ENCODE results near the gene BACH2. TPM values are rescaled to one million over a fixed set of nuclear protein-coding genes. Genes with fewer than 3 reads are reported as not detected.
A peak's percentile ranks its signal among the peaks of the same experiment; 100 is the strongest.

BACH2 gene
- polyA plus RNA-seq, 1 experiment: 2.2 TPM

DNA sequence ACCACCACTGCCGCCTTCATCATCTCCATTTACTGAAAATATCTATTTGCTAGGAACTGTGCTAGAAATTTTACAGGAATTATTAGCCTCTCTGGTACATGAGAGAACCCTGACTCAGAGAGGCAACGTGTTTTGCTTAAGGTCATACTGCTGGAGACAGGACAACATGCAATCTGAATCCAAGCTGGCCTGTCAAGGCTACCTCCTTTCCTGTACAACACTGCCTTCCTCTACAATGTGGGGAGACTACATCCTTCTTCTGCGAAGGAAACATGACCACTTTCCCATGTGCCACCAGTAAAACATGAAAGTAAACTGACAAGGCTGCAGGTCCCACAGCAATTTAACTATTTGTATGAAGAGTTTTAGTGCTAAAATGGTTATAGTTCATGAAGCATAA is 200.9 kb downstream of the BACH2 start:
- ChIA-PET POLR2A (no interaction called here), CTCF (interaction anchor here (1.2 kb wide), 1 partner anchor 384 kb away, joined by 3 read pairs; no protein-coding TSS in a partner anchor)
- no peak for TF ChIP-seq CTCF (IDR thresholded peaks at IDR 0.05; ENCODE audit: low read depth, low read length)
- Histone ChIP-seq H3K27me3 (ENCODE audit: control insufficient read depth, insufficient read depth, low read length) (no peaks in the 10 kb centered on the region), H3K4me3 (ENCODE audit: low read depth, low read length) (no peak overlapping the region), H3K9me3 (ENCODE audit: control insufficient read depth, insufficient read depth, low read length) (no peaks in the 10 kb centered on the region), H3K27ac (ENCODE audit: low read depth, low read length) (no peak overlapping the region)
- no peak for DNase-seq (ENCODE audit: low read depth, low spot score)

DNA sequence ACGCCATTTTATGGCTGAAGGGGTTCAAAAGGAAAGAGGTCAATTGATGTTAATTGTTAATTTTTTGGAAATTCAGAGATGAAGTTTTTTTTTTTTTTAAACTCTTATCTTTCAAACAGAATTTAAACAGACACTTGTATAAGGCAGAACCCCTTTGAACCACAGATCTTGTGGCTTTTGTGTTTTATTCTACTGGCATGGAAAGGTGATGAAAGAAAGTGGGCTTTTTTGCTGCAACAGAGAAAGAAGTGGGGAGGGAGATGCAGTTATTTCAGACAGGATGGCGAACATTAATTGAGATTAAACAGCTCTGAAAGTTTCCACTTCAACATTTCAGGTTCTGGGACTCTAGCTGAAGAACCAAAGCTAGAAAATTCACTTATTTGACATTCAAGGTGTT is 201.5 kb downstream of the BACH2 start:
- CTCF ChIA-PET: interaction anchor here (0.7 kb wide), 1 partner anchor 97 kb away, joined by 3 read pairs; no protein-coding TSS in a partner anchor
- POLR2A ChIA-PET: no interaction called here
- DNase-seq (ENCODE audit: low read depth, low spot score): no peak
- H3K9me3 ChIP-seq (ENCODE audit: control insufficient read depth, insufficient read depth, low read length): no peaks in the 10 kb centered on the region
- H3K27me3 ChIP-seq (ENCODE audit: control insufficient read depth, insufficient read depth, low read length): no peaks in the 10 kb centered on the region
- TF ChIP-seq CTCF (IDR thresholded peaks at IDR 0.05; ENCODE audit: low read depth, low read length): no peak
- H3K27ac ChIP-seq (ENCODE audit: low read depth, low read length): no peak overlapping the region
- H3K4me3 ChIP-seq (ENCODE audit: low read depth, low read length): no peak overlapping the region

DNA sequence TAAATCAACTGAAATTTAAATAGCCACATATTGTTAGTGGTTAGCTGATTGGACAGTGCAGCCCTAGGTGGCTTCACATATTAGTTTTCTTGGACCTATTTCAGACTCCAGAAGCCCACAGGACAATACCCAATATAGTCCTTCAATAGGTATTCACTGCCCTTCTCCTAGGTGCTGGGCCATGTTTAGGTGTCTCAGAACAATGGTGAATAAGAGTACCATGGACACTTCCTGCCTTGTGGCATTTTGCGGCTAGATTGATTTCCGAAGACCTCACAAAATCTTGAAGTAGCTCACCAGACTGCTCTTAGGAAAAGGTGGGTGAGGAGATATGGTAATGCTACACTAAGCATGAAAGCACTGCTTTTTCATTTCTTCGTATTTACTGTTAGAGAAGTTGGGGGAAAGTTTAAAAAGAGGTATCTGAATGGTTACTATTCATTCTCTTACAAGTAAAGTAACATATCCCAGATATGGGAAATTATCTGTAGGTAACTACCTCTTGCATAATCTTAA is 203.0 kb downstream of the BACH2 start:
- no peaks in the 10 kb centered on the region for H3K9me3 ChIP-seq (ENCODE audit: control insufficient read depth, insufficient read depth, low read length)
- H3K27ac ChIP-seq (ENCODE audit: low read depth, low read length): no peak overlapping the region
- CTCF ChIA-PET: interaction anchor here (0.8 kb wide), 1 partner anchor 385 kb away, joined by 3 read pairs; no protein-coding TSS in a partner anchor
- POLR2A ChIA-PET: no interaction called here
- H3K27me3 ChIP-seq (ENCODE audit: control insufficient read depth, insufficient read depth, low read length): no peaks in the 10 kb centered on the region
- no peak for DNase-seq (ENCODE audit: low read depth, low spot score)
- TF ChIP-seq CTCF (IDR thresholded peaks at IDR 0.05; ENCODE audit: low read depth, low read length): no peak
- H3K4me3 ChIP-seq (ENCODE audit: low read depth, low read length): no peak overlapping the region

DNA sequence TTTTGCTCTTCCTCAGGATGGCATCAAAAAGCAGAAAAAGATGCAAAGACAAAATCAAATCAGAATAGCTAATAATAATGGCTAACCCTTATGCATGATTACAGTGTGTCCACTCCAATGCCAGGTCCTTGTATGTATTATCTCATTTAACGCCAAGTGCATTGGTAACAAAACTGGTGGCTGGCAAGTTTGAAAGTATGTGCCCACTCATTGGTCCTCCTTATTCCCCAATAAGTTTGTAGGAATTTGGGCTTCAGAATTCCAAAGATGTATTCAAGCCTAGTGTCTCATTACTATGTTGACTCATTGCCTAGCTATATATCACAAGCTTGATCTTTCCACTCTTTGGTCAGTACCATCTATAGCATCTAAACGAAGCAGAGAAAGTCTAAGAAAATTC is 205.8 kb downstream of the BACH2 start:
- no peak for TF ChIP-seq CTCF (IDR thresholded peaks at IDR 0.05; ENCODE audit: low read depth, low read length)
- Histone ChIP-seq H3K4me3 (ENCODE audit: low read depth, low read length) (no peak overlapping the region), H3K9me3 (ENCODE audit: control insufficient read depth, insufficient read depth, low read length) (no peaks in the 10 kb centered on the region), H3K27me3 (ENCODE audit: control insufficient read depth, insufficient read depth, low read length) (no peaks in the 10 kb centered on the region), H3K27ac (ENCODE audit: low read depth, low read length) (no peak overlapping the region)
- ChIA-PET POLR2A (no interaction called here), CTCF (interaction anchor here (1.1 kb wide), 1 partner anchor 150 kb away, joined by 5 read pairs; no protein-coding TSS in a partner anchor)
- no peak for DNase-seq (ENCODE audit: low read depth, low spot score)

DNA sequence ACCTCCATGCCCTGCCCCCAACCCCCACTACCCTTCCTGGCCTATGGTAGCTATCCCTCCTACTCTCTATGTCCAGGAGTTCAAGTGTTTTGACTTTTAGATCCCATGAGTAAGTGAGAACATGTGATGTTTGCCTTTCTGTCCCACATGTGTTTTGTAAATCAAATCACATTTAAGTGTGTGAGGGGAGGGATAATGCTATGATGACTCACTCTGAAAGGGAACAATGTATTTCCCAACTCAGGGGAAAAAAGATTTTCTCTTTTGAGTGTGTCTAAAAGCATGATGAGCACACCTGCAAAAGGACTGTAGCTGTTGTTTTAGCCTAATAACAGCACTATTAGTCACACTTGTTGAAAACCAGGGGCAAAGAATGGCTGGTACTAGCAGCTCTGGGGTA is 208.6 kb downstream of the BACH2 start:
- Histone ChIP-seq H3K9me3 (ENCODE audit: control insufficient read depth, insufficient read depth, low read length) (no peaks in the 10 kb centered on the region), H3K27me3 (ENCODE audit: control insufficient read depth, insufficient read depth, low read length) (no peaks in the 10 kb centered on the region), H3K27ac (ENCODE audit: low read depth, low read length) (peak overlapping the region; percentile 41), H3K4me3 (ENCODE audit: low read depth, low read length) (no peak overlapping the region)
- ChIA-PET POLR2A (no interaction called here), CTCF (interaction anchor here (0.7 to 1.6 kb wide), 3 partner anchors 10 to 206 kb away, joined by 3 to 5 read pairs (median 3); no protein-coding TSS in a partner anchor)
- TF ChIP-seq CTCF (IDR thresholded peaks at IDR 0.05; ENCODE audit: low read depth, low read length): no peak
- peak; percentile 46 for DNase-seq (ENCODE audit: low read depth, low spot score)

Measured in AG04450 (cell line).